IPS-18a (cell line): Measurements from ENCODE around the gene GHSR.

Source experiments
- H3K27ac ChIP-seq: one replicate; pipeline ENCODE4 v1.5.1; 2013; ENCODE audit warnings: low read length
- H3K27me3 ChIP-seq: one replicate; pipeline ENCODE4 v1.6.1; 2013; ENCODE audit warnings: mild to moderate bottlenecking, low read length; ENCODE audit not compliant: control insufficient read depth, insufficient read depth
- H3K36me3 ChIP-seq: one replicate; pipeline ENCODE4 v1.6.1; 2013; ENCODE audit warnings: low read depth, low read length; ENCODE audit not compliant: control insufficient read depth
- H3K4me1 ChIP-seq: one replicate; pipeline ENCODE4 v1.6.1; 2013; ENCODE audit warnings: low read depth, low read length; ENCODE audit not compliant: control insufficient read depth
- H3K4me3 ChIP-seq: one replicate; pipeline ENCODE4 v1.5.1; 2013; ENCODE audit warnings: low read length
- H3K9ac ChIP-seq: one replicate; pipeline ENCODE4 v1.6.1; 2013; ENCODE audit warnings: mild to moderate bottlenecking, low read length, moderate library complexity
- H3K9me3 ChIP-seq: one replicate; pipeline ENCODE4 v1.6.1; 2013; ENCODE audit warnings: low read depth, low read length; ENCODE audit not compliant: control insufficient read depth

Gene GHSR

DNA sequence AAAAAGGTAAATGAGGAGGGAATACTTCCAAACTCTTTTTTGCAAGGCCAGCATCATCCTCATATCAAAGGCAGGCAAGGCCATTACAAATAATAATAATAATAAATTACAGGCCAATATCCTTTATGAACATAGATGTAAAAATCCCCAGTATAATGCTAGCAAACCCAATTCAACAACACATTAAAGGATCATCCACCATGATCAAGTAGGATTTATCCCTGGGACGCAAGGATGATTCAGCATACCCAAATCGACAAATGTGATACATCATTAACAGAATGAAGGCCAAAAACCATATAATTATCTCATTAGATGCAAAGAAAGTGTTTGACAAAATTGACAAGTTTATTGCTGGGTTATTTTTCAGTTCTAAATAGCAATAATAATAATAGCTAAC, 53.6 kb downstream of the GHSR start:
- Histone ChIP-seq H3K4me3 (no peak overlapping the region), H3K9me3 (no peaks in the 10 kb centered on the region), H3K9ac (no peak overlapping the region), H3K36me3 (no peaks in the 10 kb centered on the region), H3K27me3 (no peaks in the 10 kb centered on the region), H3K27ac (no peak overlapping the region), H3K4me1 (no peaks in the 10 kb centered on the region)
